GOT3 (cell line): ENCODE data around the gene HIGD2A.

Source experiments
- DNase-seq: peaks from one replicate; lab custom pipeline; 2025; ENCODE audit warnings: mixed read lengths; lab: John Stamatoyannopoulos, UW

HIGD2A gene

GRCh38 chr5:176388444-176389134 lies at the start of gene HIGD2A, which contains the start of gene NOP16:
HIGD2A (plus strand) TSS chr5:176388751; CDS start chr5:176388820, 69 bp downstream.
NOP16 (minus strand) TSS chr5:176388598; CDS start chr5:176388539, 59 bp downstream.
- DNase-seq: peak; percentile 98

- no peak for DNase-seq
Observed at GRCh38 chr5:176339304-176339703, 49.2 kb upstream of the HIGD2A start.

- DNase-seq: no peak
Observed at GRCh38 chr5:176341325-176342157, 47.0 kb upstream of the HIGD2A start.

GRCh38 chr5:176342158-176342483 lies 46.4 kb upstream of the HIGD2A start:
- DNase-seq: no peak

- DNase-seq: no peak
Observed at GRCh38 chr5:176342766-176343458, 45.6 kb upstream of the HIGD2A start.

GRCh38 chr5:176350416-176350815 lies 38.1 kb upstream of the HIGD2A start:
- no peak for DNase-seq

GRCh38 chr5:176352116-176352878 lies 36.3 kb upstream of the HIGD2A start:
- no peak for DNase-seq

GRCh38 chr5:176353533-176353932 lies 35.0 kb upstream of the HIGD2A start:
- no peak for DNase-seq

- no peak for DNase-seq
Observed at GRCh38 chr5:176355400-176356178, 33.0 kb upstream of the HIGD2A start.

GRCh38 chr5:176356179-176356566 lies 32.4 kb upstream of the HIGD2A start:
- DNase-seq: no peak

GRCh38 chr5:176359658-176360057 lies 28.9 kb upstream of the HIGD2A start:
- no peak for DNase-seq

GRCh38 chr5:176360894-176361436 lies 27.6 kb upstream of the HIGD2A start:
- no peak for DNase-seq

GRCh38 chr5:176361437-176362232 lies 26.9 kb upstream of the HIGD2A start, which contains the start of gene KIAA1191:
KIAA1191 (minus strand) TSS chr5:176361764; CDS start chr5:176359508, 2,256 bp downstream.
- DNase-seq: peak; percentile 52

GRCh38 chr5:176362233-176362490 lies 26.4 kb upstream of the HIGD2A start:
- no peak for DNase-seq

GRCh38 chr5:176364765-176365350 lies 23.7 kb upstream of the HIGD2A start:
- DNase-seq: no peak

- no peak for DNase-seq
Observed at GRCh38 chr5:176365351-176366231, 23.0 kb upstream of the HIGD2A start, which contains the start of gene ARL10. ARL10 (plus strand) TSS chr5:176365487; CDS start chr5:176365564, 77 bp downstream.

- DNase-seq: no peak
Observed at GRCh38 chr5:176366232-176366894, 22.2 kb upstream of the HIGD2A start.

- no peak for DNase-seq
Observed at GRCh38 chr5:176368726-176369125, 19.8 kb upstream of the HIGD2A start.
